DMS53 (cell line): ENCODE results near the gene PCGF2.

Experiments used
- DNase-seq: peaks from one replicate; lab custom pipeline; 2025; lab: John Stamatoyannopoulos, UW

The PCGF2 gene

GRCh38 chr17:38717139-38717745 lies 30.9 kb downstream of the PCGF2 start:
- no peak for DNase-seq

- no peak for DNase-seq
Observed at GRCh38 chr17:38716368-38717005, 31.6 kb downstream of the PCGF2 start.

- DNase-seq: no peak
Observed at GRCh38 chr17:38715216-38715943, 32.8 kb downstream of the PCGF2 start.

- DNase-seq: no peak
Observed at GRCh38 chr17:38713456-38714075, 34.6 kb downstream of the PCGF2 start.

- DNase-seq: no peak
Observed at GRCh38 chr17:38712593-38712992, 35.5 kb downstream of the PCGF2 start.

GRCh38 chr17:38711792-38712571 lies 36.2 kb downstream of the PCGF2 start:
- DNase-seq: peak; percentile 52

- DNase-seq: no peak
Observed at GRCh38 chr17:38710985-38711384, 37.2 kb downstream of the PCGF2 start.

GRCh38 chr17:38710604-38710962 lies 37.6 kb downstream of the PCGF2 start:
- DNase-seq: no peak

GRCh38 chr17:38709864-38710603 lies 38.1 kb downstream of the PCGF2 start:
- no peak for DNase-seq

- no peak for DNase-seq
Observed at GRCh38 chr17:38709104-38709820, 38.9 kb downstream of the PCGF2 start.

GRCh38 chr17:38707678-38708351 lies 40.3 kb downstream of the PCGF2 start:
- DNase-seq: no peak

- no peak for DNase-seq
Observed at GRCh38 chr17:38706505-38707216, 41.5 kb downstream of the PCGF2 start.

GRCh38 chr17:38705803-38706504 lies 42.2 kb downstream of the PCGF2 start:
- DNase-seq: peak; percentile 50

GRCh38 chr17:38705523-38705802 lies 42.7 kb downstream of the PCGF2 start:
- peak; percentile 58 for DNase-seq

- DNase-seq: peak; percentile 90
Observed at GRCh38 chr17:38704606-38705522, 43.3 kb downstream of the PCGF2 start, which contains the start of gene MLLT6. Gene MLLT6 (plus strand): TSS chr17:38705273. CDS start chr17:38705633, 360 bp downstream.

- DNase-seq: peak; percentile 98
Observed at GRCh38 chr17:38703742-38704605, 44.2 kb downstream of the PCGF2 start.
